Muscle of leg (tissue), 11 donors: ENCODE measurements around the gene TNFRSF9. TPM values are rescaled to one million over a fixed set of nuclear protein-coding genes. Genes with fewer than 3 reads are reported as not detected.

ENCODE experiments used
- DNase-seq: peaks from one replicate; pipeline ENCODE4 v3.0.0; 2013
- H3K27ac ChIP-seq: one replicate; pipeline ENCODE4 v1.5.1; 2013; ENCODE audit warnings: mild to moderate bottlenecking, low read length, control low read depth
- H3K27me3 ChIP-seq: one replicate; pipeline ENCODE4 v1.6.1; 2013; ENCODE audit warnings: low read length; ENCODE audit not compliant: control insufficient read depth, insufficient read depth
- H3K36me3 ChIP-seq: one replicate; pipeline ENCODE4 v1.6.1; 2013; ENCODE audit warnings: low read length; ENCODE audit not compliant: control insufficient read depth, insufficient read depth
- H3K4me1 ChIP-seq: one replicate; pipeline ENCODE4 v1.6.1; 2013; ENCODE audit warnings: low read length; ENCODE audit not compliant: control insufficient read depth, insufficient read depth
- H3K4me3 ChIP-seq: one replicate; pipeline ENCODE4 v1.5.1; 2013; ENCODE audit warnings: low read length, control low read depth
- H3K9me3 ChIP-seq: replicated peaks from 2 replicates; pipeline ENCODE4 v1.6.1; 2013; ENCODE audit warnings: low read depth, low read length; ENCODE audit not compliant: control insufficient read depth
- WGBS: methylation state at CpG from one replicate; pipeline ENCODE4 v1.1.5; 2013; ENCODE audit warnings: missing lambda C conversion rate; ENCODE audit not compliant: insufficient coverage; 5-methylcytosine and 5-hydroxymethylcytosine counted together
- polyA plus RNA-seq, 8 donors: library from polyadenylated mRNA; unstranded; fragments of 120-200 nt; gene quantifications; one replicate each; pipeline versions ENCODE4 v1.2.1 to v1.2.3, GENCODE V29; 2013; ENCODE audit warnings: inconsistent platforms in 1 of 8, low replicate concordance in 1 of 8; ENCODE audit not compliant: insufficient read length in 8 of 8, insufficient read depth in 1 of 8
- total RNA-seq: library from RNA; stranded (reverse); fragments of 120-200 nt; gene quantifications from one replicate; pipeline ENCODE4 v1.2.4, GENCODE V29; 2013

The TNFRSF9 gene
- total and polyA plus RNA-seq, 9 donors, result 0.04 to 0.19 (median 0.08) TPM; not detected in 1

DNA sequence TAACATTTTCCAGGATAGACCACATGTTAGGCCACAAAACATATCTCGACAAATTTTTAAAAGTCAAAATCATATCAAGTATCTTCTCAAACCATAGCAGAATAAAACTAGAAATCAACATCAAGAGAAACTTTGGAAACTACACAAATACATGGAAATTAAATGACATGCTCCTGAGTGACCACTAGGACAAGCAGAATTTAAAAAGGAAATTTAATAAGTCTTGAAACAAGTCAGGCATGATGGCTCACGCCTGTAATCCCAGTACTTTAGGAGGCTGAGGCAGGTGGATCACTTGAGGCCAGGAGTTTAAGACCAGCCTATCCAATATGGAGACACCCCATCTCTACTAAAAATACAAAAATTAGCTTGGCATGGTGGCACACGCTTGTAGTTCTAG, 61.4 kb downstream of the TNFRSF9 start:
- Histone ChIP-seq H3K9me3 (peaks cover 5% of the 10 kb centered on the region), H3K27me3 (peaks cover 3% of the 10 kb centered on the region), H3K27ac (no peak overlapping the region), H3K36me3 (no peaks in the 10 kb centered on the region), H3K4me1 (no peaks in the 10 kb centered on the region), H3K4me3 (no peak overlapping the region)
- WGBS, result 67% methylated on average over 1 of the region's 3 CpGs
- no peak for DNase-seq

DNA sequence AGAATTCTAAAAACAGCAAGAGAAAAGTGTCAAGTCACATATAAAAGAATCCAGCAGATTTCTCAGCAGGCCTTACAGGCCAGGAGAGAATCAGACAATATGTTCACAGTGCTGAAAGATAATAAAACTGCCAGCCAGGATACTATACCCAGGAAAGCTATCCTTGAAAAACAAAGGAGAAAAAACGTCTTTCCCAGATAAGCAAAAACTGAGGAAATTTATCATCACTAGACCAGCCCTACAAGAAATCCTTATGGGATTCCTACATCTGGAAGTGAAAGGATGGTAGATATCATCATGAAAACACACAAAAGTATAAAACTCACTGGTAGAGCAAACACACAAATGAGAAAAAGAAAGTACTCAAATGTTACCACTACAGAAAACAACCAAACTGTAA, 62.6 kb downstream of the TNFRSF9 start:
- H3K9me3 ChIP-seq, result peaks cover 5% of the 10 kb centered on the region
- H3K27ac ChIP-seq, result no peak overlapping the region
- H3K36me3 ChIP-seq, result no peaks in the 10 kb centered on the region
- H3K4me3 ChIP-seq, result no peak overlapping the region
- peaks cover 3% of the 10 kb centered on the region for H3K27me3 ChIP-seq
- no peak for DNase-seq
- WGBS, result no CpG with 5 or more reads among the region's 1 CpG
- H3K4me1 ChIP-seq, result no peaks in the 10 kb centered on the region

DNA sequence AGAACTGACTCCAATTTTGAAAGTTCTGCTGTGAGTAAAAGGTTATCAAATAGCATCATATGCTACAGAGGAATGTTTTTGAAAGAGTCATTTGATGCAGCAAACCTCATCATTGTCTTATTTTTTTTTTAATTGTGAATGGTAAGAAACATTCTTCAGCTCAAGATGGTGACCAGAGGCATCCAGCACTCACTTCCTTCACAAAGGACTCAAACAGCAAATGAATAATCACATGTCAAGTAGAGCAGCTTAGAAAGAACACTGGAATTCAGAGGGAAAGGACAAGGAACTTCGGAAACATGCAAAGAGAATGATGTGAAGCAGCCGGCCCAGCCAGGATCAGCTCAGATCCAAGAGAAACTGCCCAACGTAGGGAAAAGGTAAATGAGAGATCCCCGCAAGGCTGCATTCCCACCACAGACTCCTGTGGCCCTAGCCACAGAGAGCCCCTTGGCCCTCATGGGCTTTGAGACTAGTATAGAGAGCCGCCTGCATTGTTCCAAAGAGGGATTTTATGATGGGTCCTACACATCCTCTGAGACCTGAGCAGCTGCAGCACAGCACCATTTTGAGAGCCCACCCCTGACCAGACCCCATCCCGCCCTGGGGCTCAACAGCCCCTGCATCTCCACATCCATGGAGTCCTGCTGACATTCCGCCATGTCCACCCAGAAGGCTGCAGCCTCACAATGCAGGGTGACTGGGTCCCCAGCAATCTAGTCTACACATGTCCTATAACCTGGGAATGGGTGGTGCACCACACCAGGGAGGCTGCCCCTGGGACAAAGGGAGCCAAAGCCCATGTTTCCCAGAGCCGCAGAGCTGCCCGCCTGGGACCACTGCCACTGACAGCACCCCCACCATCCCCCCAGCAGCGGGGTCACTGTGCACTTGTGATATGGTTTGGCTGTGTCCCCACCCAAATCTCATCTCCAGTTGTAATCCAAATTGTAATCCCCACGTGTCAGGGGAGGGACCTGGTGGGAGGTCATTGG, 66.5 kb downstream of the TNFRSF9 start:
- Histone ChIP-seq H3K36me3 (no peaks in the 10 kb centered on the region), H3K27me3 (peaks cover 3% of the 10 kb centered on the region), H3K27ac (no peak overlapping the region), H3K4me1 (no peaks in the 10 kb centered on the region), H3K9me3 (peaks cover 5% of the 10 kb centered on the region), H3K4me3 (no peak overlapping the region)
- WGBS, result 73% methylated on average over 4 of the region's 11 CpGs
- no peak for DNase-seq

DNA sequence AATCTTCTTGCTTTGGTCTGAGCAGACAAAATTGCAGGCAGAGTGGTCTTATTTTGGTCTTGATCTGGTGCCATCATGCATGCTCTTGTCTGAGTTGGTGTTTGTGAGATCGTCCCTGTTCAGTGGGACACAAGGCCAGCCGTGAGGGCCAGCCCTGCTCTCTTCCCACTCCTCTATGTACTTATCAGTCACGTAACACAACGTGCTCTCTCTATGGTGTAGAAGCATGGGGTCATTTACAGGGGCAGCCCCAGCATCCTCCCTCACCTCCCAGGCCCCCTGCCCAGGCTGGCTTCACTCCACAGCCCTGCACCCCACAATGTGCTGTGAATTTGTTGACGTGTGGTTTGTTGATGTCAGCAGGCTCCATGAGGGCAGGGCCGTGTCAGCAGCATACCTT, 69.5 kb downstream of the TNFRSF9 start:
- WGBS, result no CpG with 5 or more reads among the region's 6 CpGs
- H3K36me3 ChIP-seq, result no peaks in the 10 kb centered on the region
- H3K4me1 ChIP-seq, result no peaks in the 10 kb centered on the region
- H3K4me3 ChIP-seq, result no peak overlapping the region
- H3K9me3 ChIP-seq, result no peaks in the 10 kb centered on the region
- peaks cover 3% of the 10 kb centered on the region for H3K27me3 ChIP-seq
- DNase-seq, result no peak
- no peak overlapping the region for H3K27ac ChIP-seq

DNA sequence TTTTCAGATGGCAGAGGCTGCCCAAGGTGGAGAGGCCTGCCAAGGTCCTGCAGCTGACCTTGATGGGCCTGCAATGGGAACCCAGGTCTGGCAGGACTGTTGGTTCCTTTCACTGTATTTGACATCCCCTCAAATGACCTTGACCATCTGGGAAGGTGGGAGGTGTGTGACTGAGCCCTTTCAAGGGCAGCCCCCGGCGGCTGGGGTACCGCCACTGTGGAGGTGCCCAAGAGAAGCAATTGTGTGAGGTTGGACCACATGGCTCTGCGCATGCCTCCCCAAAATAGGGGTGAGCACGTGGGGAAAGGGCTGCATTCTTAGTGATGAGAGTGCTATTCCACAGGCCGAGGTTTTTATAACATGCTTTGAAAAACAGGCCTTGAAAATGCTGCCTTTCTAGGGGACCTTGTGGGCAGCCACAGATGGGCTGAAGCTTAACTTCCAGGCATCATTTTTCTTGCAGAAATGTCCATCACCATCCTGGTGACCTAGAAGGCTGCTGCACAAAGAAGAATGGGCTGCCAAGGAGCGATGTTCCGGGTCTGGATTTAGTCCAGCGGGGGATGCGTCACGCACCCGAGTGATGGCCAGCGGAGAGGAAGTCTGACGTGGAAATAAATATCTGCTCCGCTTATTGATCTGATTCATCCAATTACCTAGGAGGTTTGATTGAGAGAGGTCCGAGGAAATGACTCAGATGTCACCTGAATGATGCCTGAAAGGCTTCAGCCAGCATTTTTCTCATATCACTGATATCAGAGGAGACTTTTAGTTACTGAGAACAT, 71.3 kb downstream of the TNFRSF9 start:
- DNase-seq, result no peak
- no peak overlapping the region for H3K27ac ChIP-seq
- no peak overlapping the region for H3K4me3 ChIP-seq
- no peaks in the 10 kb centered on the region for H3K36me3 ChIP-seq
- H3K9me3 ChIP-seq, result no peaks in the 10 kb centered on the region
- peaks cover 1% of the 10 kb centered on the region for H3K27me3 ChIP-seq
- no peaks in the 10 kb centered on the region for H3K4me1 ChIP-seq
- WGBS, result 90% methylated on average over 15 of the region's 16 CpGs

DNA sequence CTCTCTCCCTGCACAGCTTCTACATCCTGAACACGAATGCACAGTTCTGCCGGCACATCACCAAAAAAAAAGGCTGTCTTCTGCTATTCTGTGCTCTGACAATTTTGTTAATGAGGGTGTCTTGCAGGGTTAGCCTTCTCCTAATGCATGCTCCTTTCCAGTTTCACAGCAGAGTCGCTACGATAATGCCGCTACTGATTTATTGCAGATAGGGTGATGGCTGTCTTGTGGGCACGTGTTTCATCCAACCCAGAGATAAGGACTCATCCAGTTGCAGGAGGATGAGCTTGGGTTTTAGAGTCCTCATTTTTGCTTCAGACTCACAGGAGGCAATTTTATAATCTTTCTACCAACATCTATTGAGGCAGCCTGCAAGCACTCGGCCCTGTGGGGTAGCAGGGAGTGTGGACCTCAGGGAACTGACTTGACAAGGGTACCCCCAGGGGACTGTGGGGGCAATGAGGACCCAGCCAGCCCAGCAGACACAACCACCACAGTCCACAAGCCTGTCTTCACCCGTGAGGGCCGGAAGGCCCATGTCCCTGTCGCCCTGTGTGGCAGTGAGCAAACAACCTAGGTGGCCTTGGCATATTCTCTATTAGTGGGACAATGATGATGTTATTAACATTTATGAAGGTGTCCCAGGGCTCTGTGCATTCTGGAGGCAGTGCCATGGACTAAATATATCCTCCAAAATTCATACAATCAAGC, 72.4 kb downstream of the TNFRSF9 start:
- Histone ChIP-seq H3K9me3 (no peaks in the 10 kb centered on the region), H3K36me3 (no peaks in the 10 kb centered on the region), H3K4me1 (no peaks in the 10 kb centered on the region), H3K27ac (no peak overlapping the region), H3K4me3 (no peak overlapping the region), H3K27me3 (peaks cover 2% of the 10 kb centered on the region)
- DNase-seq, result no peak
- no CpG with 5 or more reads among the region's 10 CpGs for WGBS

DNA sequence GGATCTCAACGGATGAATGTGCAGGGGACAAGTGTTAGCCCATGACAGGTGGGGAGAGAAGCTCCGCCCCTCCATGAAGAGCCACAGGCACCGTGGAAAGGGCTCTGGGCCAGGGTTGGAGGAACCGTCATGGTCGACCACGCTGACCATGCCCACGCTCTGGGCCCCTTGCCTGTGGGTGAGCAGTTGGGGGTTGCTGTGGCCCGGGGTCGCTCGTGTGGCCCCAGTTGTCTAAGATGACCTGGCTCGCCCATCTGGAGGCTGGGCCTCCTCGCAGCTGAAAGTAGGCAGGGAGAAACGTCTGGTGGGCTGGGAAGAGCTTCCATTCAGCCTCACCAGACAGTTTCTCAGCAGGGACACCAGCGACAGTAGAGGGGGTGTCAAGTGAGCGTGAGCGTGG, 74.7 kb downstream of the TNFRSF9 start:
- peaks cover 2% of the 10 kb centered on the region for H3K27me3 ChIP-seq
- H3K4me3 ChIP-seq, result no peak overlapping the region
- WGBS, result 83% methylated on average over 13 of the region's 16 CpGs
- H3K4me1 ChIP-seq, result no peaks in the 10 kb centered on the region
- no peak overlapping the region for H3K27ac ChIP-seq
- no peak for DNase-seq
- H3K36me3 ChIP-seq, result no peaks in the 10 kb centered on the region
- no peaks in the 10 kb centered on the region for H3K9me3 ChIP-seq

Other genes starting within 250 kb of the TNFRSF9 start
- 57.5 TPM for gene VAMP3, start 169.5 kb downstream of the TNFRSF9 start, total RNA-seq
- 10 to 100 TPM; 63.5 to 80.4 (median 73.0) TPM for gene VAMP3, start 169.5 kb downstream of the TNFRSF9 start, polyA plus RNA-seq
- 3.5 TPM for gene PER3, start 156.5 kb downstream of the TNFRSF9 start, total RNA-seq
- gene PER3, start 156.5 kb downstream of the TNFRSF9 start, polyA plus RNA-seq, result 1 to 10 TPM; 4.1 to 8.8 (median 5.8) TPM
- not detected for gene UTS2, start 87.8 kb downstream of the TNFRSF9 start, total RNA-seq
- gene UTS2, start 87.8 kb downstream of the TNFRSF9 start, polyA plus RNA-seq, result under 1 TPM in 1 of 8 donors, not detected in 7; 0.21 TPM
- 236 TPM for gene PARK7, start 20.9 kb upstream of the TNFRSF9 start, total RNA-seq
- 100 to 1,000 TPM; 302 to 363 (median 328) TPM for gene PARK7, start 20.9 kb upstream of the TNFRSF9 start, polyA plus RNA-seq
- gene ERRFI1, start 85.5 kb upstream of the TNFRSF9 start, total RNA-seq, result 3.9 TPM
- 10 to 100 TPM in 1 of 8 donors, 1 to 10 TPM in 7; 5.5 to 10.3 (median 6.2) TPM for gene ERRFI1, start 85.5 kb upstream of the TNFRSF9 start, polyA plus RNA-seq